Measurements from ENCODE around the gene AFMID.
"Not testable (repeated sequence)": the region's sequence is repeated elsewhere in the genome, so short reads cannot be mapped to it uniquely, and the experiment has no call there.

Gene AFMID

GRCh38 chr17:78249818-78250806 is 63.0 kb downstream of the AFMID start:
- Histone ChIP-seq H3K9me3 (ENCODE audit: low read length) (no peaks in the 10 kb centered on the region), H2AFZ (ENCODE audit: low read depth, low read length) (no peak overlapping the region), H3K4me1 (ENCODE audit: insufficient read depth, low read length) (peaks cover 24% of the 10 kb centered on the region), H3K4me3 (ENCODE audit: low read length) (no peak overlapping the region), H3K36me3 (ENCODE audit: insufficient read depth, low read length) (no peaks in the 10 kb centered on the region), H3K27me3 (ENCODE audit: insufficient read depth, low read length) (no peaks in the 10 kb centered on the region)

GRCh38 chr17:78250891-78251772 is 64.0 kb downstream of the AFMID start:
- Histone ChIP-seq H3K27me3 (ENCODE audit: insufficient read depth, low read length) (no peaks in the 10 kb centered on the region), H3K36me3 (ENCODE audit: insufficient read depth, low read length) (no peaks in the 10 kb centered on the region), H3K4me1 (ENCODE audit: insufficient read depth, low read length) (peaks cover 33% of the 10 kb centered on the region), H3K4me3 (ENCODE audit: low read length) (no peak overlapping the region), H2AFZ (ENCODE audit: low read depth, low read length) (no peak overlapping the region), H3K9me3 (ENCODE audit: low read length) (no peaks in the 10 kb centered on the region)

- H2AFZ ChIP-seq (ENCODE audit: low read depth, low read length) = no peak overlapping the region
- peaks cover 39% of the 10 kb centered on the region for H3K4me1 ChIP-seq (ENCODE audit: insufficient read depth, low read length)
- no peak overlapping the region for H3K4me3 ChIP-seq (ENCODE audit: low read length)
- H3K27me3 ChIP-seq (ENCODE audit: insufficient read depth, low read length) = no peaks in the 10 kb centered on the region
- no peaks in the 10 kb centered on the region for H3K36me3 ChIP-seq (ENCODE audit: insufficient read depth, low read length)
- H3K9me3 ChIP-seq (ENCODE audit: low read length) = no peaks in the 10 kb centered on the region
Observed at GRCh38 chr17:78251773-78252103, 64.6 kb downstream of the AFMID start.

- H2AFZ ChIP-seq (ENCODE audit: low read depth, low read length) = no peak overlapping the region
- no peaks in the 10 kb centered on the region for H3K9me3 ChIP-seq (ENCODE audit: low read length)
- H3K4me3 ChIP-seq (ENCODE audit: low read length) = no peak overlapping the region
- peaks cover 43% of the 10 kb centered on the region for H3K4me1 ChIP-seq (ENCODE audit: insufficient read depth, low read length)
- no peaks in the 10 kb centered on the region for H3K27me3 ChIP-seq (ENCODE audit: insufficient read depth, low read length)
- no peaks in the 10 kb centered on the region for H3K36me3 ChIP-seq (ENCODE audit: insufficient read depth, low read length)
Observed at GRCh38 chr17:78252111-78252634, 65.0 kb downstream of the AFMID start.

GRCh38 chr17:78252701-78253635 is 65.8 kb downstream of the AFMID start:
- H3K27me3 ChIP-seq (ENCODE audit: insufficient read depth, low read length) = no peaks in the 10 kb centered on the region
- no peaks in the 10 kb centered on the region for H3K36me3 ChIP-seq (ENCODE audit: insufficient read depth, low read length)
- H2AFZ ChIP-seq (ENCODE audit: low read depth, low read length) = no peak overlapping the region
- no peaks in the 10 kb centered on the region for H3K9me3 ChIP-seq (ENCODE audit: low read length)
- H3K4me3 ChIP-seq (ENCODE audit: low read length) = no peak overlapping the region
- H3K4me1 ChIP-seq (ENCODE audit: insufficient read depth, low read length) = peaks cover 51% of the 10 kb centered on the region

- H2AFZ ChIP-seq (ENCODE audit: low read depth, low read length); H3K9me3 ChIP-seq (ENCODE audit: low read length); H3K36me3 ChIP-seq (ENCODE audit: insufficient read depth, low read length); H3K27me3 ChIP-seq (ENCODE audit: insufficient read depth, low read length): not testable (repeated sequence)
- H3K4me3 ChIP-seq (ENCODE audit: low read length) = peak overlapping the region; percentile 62
- peaks cover 57% of the 10 kb centered on the region for H3K4me1 ChIP-seq (ENCODE audit: insufficient read depth, low read length)
Observed at GRCh38 chr17:78253636-78253945, 66.4 kb downstream of the AFMID start.

GRCh38 chr17:78253946-78254672 is 66.9 kb downstream of the AFMID start:
- H3K9me3 ChIP-seq (ENCODE audit: low read length) = no peaks in the 10 kb centered on the region

GRCh38 chr17:78255029-78255656 is 68.0 kb downstream of the AFMID start:
- H3K4me3 ChIP-seq (ENCODE audit: low read length) = no peak overlapping the region
- no peaks in the 10 kb centered on the region for H3K36me3 ChIP-seq (ENCODE audit: insufficient read depth, low read length)

More at GRCh38 chr17:78253946-78254672, 66.9 kb downstream of the AFMID start:
- H3K36me3 ChIP-seq (ENCODE audit: insufficient read depth, low read length) = no peaks in the 10 kb centered on the region
- H3K4me1 ChIP-seq (ENCODE audit: insufficient read depth, low read length) = peaks cover 58% of the 10 kb centered on the region
- peak overlapping the region; percentile 62 for H3K4me3 ChIP-seq (ENCODE audit: low read length)
- H2AFZ ChIP-seq (ENCODE audit: low read depth, low read length) = peak overlapping the region; percentile 73
- no peaks in the 10 kb centered on the region for H3K27me3 ChIP-seq (ENCODE audit: insufficient read depth, low read length)

GRCh38 chr17:78255953-78256706 is 69.0 kb downstream of the AFMID start:
- Histone ChIP-seq H3K4me1 (ENCODE audit: insufficient read depth, low read length) (peaks cover 49% of the 10 kb centered on the region), H2AFZ (ENCODE audit: low read depth, low read length) (no peak overlapping the region), H3K27me3 (ENCODE audit: insufficient read depth, low read length) (no peaks in the 10 kb centered on the region), H3K4me3 (ENCODE audit: low read length) (no peak overlapping the region), H3K36me3 (ENCODE audit: insufficient read depth, low read length) (no peaks in the 10 kb centered on the region), H3K9me3 (ENCODE audit: low read length) (no peaks in the 10 kb centered on the region)

More at GRCh38 chr17:78255029-78255656, 68.0 kb downstream of the AFMID start:
- H3K4me1 ChIP-seq (ENCODE audit: insufficient read depth, low read length) = peaks cover 57% of the 10 kb centered on the region
- no peaks in the 10 kb centered on the region for H3K27me3 ChIP-seq (ENCODE audit: insufficient read depth, low read length)
- no peak overlapping the region for H2AFZ ChIP-seq (ENCODE audit: low read depth, low read length)
- H3K9me3 ChIP-seq (ENCODE audit: low read length) = no peaks in the 10 kb centered on the region

- Histone ChIP-seq H3K4me1 (ENCODE audit: insufficient read depth, low read length) (peaks cover 46% of the 10 kb centered on the region), H3K36me3 (ENCODE audit: insufficient read depth, low read length) (peaks cover 4% of the 10 kb centered on the region), H2AFZ (ENCODE audit: low read depth, low read length) (no peak overlapping the region), H3K4me3 (ENCODE audit: low read length) (no peak overlapping the region), H3K27me3 (ENCODE audit: insufficient read depth, low read length) (no peaks in the 10 kb centered on the region), H3K9me3 (ENCODE audit: low read length) (no peaks in the 10 kb centered on the region)
Observed at GRCh38 chr17:78256707-78257591, 69.8 kb downstream of the AFMID start.

Measured in neuron (in vitro differentiated cells).